Measurements from ENCODE around the gene RNF167. TPM values are rescaled to one million over a fixed set of nuclear protein-coding genes. Genes with fewer than 3 reads are reported as not detected.
A peak's percentile ranks its signal among the peaks of the same experiment; 100 is the strongest.

The RNF167 gene
- total and polyA plus RNA-seq, 2 of the 13 experiments (the other 11 are each of a cell fraction or from before 2014, with no cell fraction given) = 44.1 to 45.4 TPM

DNA sequence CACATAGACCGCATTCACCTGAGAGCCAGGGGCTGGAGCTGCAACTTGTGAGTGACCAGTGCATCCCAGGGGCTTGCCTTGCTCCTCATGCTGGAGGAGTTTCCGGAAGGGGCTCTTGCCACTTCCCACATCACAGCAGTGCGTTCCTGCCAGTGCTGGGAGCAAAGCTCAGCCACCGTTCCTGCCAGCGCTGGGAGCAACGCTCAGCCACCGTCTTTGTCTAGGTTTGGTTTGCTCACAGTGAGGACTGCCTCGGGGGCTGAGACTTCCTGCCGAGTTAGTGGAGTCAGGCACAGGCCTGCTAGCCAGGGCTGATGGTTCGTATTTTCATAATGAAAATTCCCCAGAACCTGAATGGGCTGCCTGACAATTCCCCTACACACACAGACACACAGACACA is 31.8 kb upstream of the RNF167 start (continued):
- TF ChIP-seq ATF7-NPFF (CRISPR knock-in tag; IDR thresholded peaks at IDR 0.05; ENCODE audit: low read depth) = 0 out of 2 replicates have a peak, but pooled peaks have one; percentile 37
- 0 out of 2 replicates have a peak, but pooled peaks have one; percentile 43 for TF ChIP-seq SIX4 (CRISPR knock-in tag; IDR thresholded peaks at IDR 0.05)
- TF ChIP-seq GFI1 (CRISPR knock-in tag; IDR thresholded peaks at IDR 0.05; ENCODE audit: borderline replicate concordance) = peak; percentile 49; the same call in 1 of the 2 replicates
- TF ChIP-seq, protein P1, sequence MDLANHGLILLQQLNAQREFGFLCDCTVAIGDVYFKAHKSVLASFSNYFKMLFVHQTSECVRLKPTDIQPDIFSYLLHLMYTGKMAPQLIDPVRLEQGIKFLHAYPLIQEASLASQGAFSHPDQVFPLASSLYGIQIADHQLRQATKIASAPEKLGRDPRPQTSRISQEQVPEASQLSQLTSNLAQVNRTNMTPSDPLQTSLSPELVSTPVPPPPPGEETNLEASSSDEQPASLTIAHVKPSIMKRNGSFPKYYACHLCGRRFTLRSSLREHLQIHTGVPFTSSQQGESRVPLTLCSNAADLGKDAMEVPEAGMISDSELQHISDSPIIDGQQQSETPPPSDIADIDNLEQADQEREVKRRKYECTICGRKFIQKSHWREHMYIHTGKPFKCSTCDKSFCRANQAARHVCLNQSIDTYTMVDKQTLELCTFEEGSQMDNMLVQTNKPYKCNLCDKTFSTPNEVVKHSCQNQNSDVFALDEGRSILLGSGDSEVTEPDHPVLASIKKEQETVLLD (CRISPR knock-in tag; IDR thresholded peaks at IDR 0.05; ENCODE audit: low read depth) = 0 out of 2 replicates have a peak, but pooled peaks have one; percentile 9
- TF ChIP-seq, protein P2, sequence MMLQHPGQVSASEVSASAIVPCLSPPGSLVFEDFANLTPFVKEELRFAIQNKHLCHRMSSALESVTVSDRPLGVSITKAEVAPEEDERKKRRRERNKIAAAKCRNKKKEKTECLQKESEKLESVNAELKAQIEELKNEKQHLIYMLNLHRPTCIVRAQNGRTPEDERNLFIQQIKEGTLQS (CRISPR knock-in tag; IDR thresholded peaks at IDR 0.05) = no peak
- TF ChIP-seq, protein P3, sequence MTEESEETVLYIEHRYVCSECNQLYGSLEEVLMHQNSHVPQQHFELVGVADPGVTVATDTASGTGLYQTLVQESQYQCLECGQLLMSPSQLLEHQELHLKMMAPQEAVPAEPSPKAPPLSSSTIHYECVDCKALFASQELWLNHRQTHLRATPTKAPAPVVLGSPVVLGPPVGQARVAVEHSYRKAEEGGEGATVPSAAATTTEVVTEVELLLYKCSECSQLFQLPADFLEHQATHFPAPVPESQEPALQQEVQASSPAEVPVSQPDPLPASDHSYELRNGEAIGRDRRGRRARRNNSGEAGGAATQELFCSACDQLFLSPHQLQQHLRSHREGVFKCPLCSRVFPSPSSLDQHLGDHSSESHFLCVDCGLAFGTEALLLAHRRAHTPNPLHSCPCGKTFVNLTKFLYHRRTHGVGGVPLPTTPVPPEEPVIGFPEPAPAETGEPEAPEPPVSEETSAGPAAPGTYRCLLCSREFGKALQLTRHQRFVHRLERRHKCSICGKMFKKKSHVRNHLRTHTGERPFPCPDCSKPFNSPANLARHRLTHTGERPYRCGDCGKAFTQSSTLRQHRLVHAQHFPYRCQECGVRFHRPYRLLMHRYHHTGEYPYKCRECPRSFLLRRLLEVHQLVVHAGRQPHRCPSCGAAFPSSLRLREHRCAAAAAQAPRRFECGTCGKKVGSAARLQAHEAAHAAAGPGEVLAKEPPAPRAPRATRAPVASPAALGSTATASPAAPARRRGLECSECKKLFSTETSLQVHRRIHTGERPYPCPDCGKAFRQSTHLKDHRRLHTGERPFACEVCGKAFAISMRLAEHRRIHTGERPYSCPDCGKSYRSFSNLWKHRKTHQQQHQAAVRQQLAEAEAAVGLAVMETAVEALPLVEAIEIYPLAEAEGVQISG (CRISPR knock-in tag; IDR thresholded peaks at IDR 0.05) = peak; percentile 71
- TF ChIP-seq FOXA3 (CRISPR knock-in tag; IDR thresholded peaks at IDR 0.05) = peak; percentile 37; the same call in 1 of the 2 replicates
- TF ChIP-seq ZNF431 (CRISPR knock-in tag; IDR thresholded peaks at IDR 0.05; ENCODE audit: borderline replicate concordance, low read depth) = no peak
- TF ChIP-seq ZNF773 (CRISPR knock-in tag; IDR thresholded peaks at IDR 0.05; ENCODE audit: borderline replicate concordance) = no peak
- TF ChIP-seq, protein P4, sequence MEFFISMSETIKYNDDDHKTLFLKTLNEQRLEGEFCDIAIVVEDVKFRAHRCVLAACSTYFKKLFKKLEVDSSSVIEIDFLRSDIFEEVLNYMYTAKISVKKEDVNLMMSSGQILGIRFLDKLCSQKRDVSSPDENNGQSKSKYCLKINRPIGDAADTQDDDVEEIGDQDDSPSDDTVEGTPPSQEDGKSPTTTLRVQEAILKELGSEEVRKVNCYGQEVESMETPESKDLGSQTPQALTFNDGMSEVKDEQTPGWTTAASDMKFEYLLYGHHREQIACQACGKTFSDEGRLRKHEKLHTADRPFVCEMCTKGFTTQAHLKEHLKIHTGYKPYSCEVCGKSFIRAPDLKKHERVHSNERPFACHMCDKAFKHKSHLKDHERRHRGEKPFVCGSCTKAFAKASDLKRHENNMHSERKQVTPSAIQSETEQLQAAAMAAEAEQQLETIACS (CRISPR knock-in tag; IDR thresholded peaks at IDR 0.05) = 0 out of 2 replicates have a peak, but pooled peaks have one; percentile 37
- TF ChIP-seq RNF2 (conservative IDR thresholded peaks at IDR 0.05; ENCODE audit: low read depth) = no peak
- TF ChIP-seq KDM2A (CRISPR knock-in tag; IDR thresholded peaks at IDR 0.05; ENCODE audit: borderline replicate concordance, low read depth) = peak; percentile 68; the same call in 1 of the 2 replicates
- TF ChIP-seq ZNF557 (CRISPR knock-in tag; IDR thresholded peaks at IDR 0.05) = 0 out of 2 replicates have a peak, but pooled peaks have one; percentile 52
- peak; percentile 66; the same call in 1 of the 2 replicates for TF ChIP-seq CBX5 (CRISPR knock-in tag; IDR thresholded peaks at IDR 0.05; ENCODE audit: borderline replicate concordance)
- peak; percentile 56 for TF ChIP-seq HNRNPLL (IDR thresholded peaks at IDR 0.05; ENCODE audit: low read depth, low read length, poor library complexity, severe bottlenecking)
- TF ChIP-seq ZNF670 (CRISPR knock-in tag; IDR thresholded peaks at IDR 0.05; ENCODE audit: borderline replicate concordance) = no peak
- peak; percentile 49; the same call in 1 of the 2 replicates for TF ChIP-seq ZBTB7A (CRISPR knock-in tag; IDR thresholded peaks at IDR 0.05)
- TF ChIP-seq, protein P5, sequence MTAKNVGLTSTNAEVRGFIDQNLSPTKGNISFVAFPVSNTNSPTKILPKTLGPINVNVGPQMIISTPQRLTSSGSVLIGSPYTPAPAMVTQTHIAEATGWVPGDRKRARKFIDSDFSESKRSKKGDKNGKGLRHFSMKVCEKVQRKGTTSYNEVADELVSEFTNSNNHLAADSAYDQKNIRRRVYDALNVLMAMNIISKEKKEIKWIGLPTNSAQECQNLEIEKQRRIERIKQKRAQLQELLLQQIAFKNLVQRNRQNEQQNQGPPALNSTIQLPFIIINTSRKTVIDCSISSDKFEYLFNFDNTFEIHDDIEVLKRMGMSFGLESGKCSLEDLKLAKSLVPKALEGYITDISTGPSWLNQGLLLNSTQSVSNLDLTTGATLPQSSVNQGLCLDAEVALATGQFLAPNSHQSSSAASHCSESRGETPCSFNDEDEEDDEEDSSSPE (CRISPR knock-in tag; IDR thresholded peaks at IDR 0.05) = peak; percentile 50; the same call in 1 of the 2 replicates
- peak; percentile 49; the same call in 1 of the 2 replicates for TF ChIP-seq SMAD3 (CRISPR knock-in tag; IDR thresholded peaks at IDR 0.05)
- TF ChIP-seq MYC (CRISPR knock-in tag; IDR thresholded peaks at IDR 0.05; ENCODE audit: borderline replicate concordance) = peak; percentile 66; the same call in 1 of the 2 replicates
- TF ChIP-seq ZC3H13 (CRISPR knock-in tag; IDR thresholded peaks at IDR 0.05) = no peak; the same call in 1 of the 2 replicates
- TF ChIP-seq ETV6 (CRISPR knock-in tag; conservative IDR thresholded peaks at IDR 0.05) = 0 out of 2 replicates have a peak, but pooled peaks have one; percentile 46
- TF ChIP-seq, protein P6, sequence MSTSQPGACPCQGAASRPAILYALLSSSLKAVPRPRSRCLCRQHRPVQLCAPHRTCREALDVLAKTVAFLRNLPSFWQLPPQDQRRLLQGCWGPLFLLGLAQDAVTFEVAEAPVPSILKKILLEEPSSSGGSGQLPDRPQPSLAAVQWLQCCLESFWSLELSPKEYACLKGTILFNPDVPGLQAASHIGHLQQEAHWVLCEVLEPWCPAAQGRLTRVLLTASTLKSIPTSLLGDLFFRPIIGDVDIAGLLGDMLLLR (CRISPR knock-in tag; IDR thresholded peaks at IDR 0.05) = no peak

Measured in HepG2 (cell line).